Prostate gland (tissue), 2 donors: ENCODE results near the gene NPIPB12. TPM values are rescaled to one million over a fixed set of nuclear protein-coding genes. Genes with fewer than 3 reads are reported as not detected.
"Not testable (repeated sequence)": the region's sequence is repeated elsewhere in the genome, so short reads cannot be mapped to it uniquely, and the experiment has no call there.

ENCODE experiments used
- DNase-seq: peaks from one replicate; pipeline ENCODE4 v3.0.0-alpha.2; 2019; ENCODE audit warnings: low spot score
- H3K27ac ChIP-seq, 2 donors: fragments of 200-600 bp; sonication (generic); 2 replicates each; pipeline ENCODE4 v1.5.1; 2017 to 2019
- H3K27me3 ChIP-seq: fragments of 200-600 bp; sonication (generic); replicated peaks from 2 replicates; pipeline ENCODE4 v1.5.1; 2019; ENCODE audit not compliant: insufficient read depth
- H3K36me3 ChIP-seq, 2 donors: fragments of 200-600 bp; sonication (generic); 1 replicate in 1 of 2; 2 replicates in 1 of 2; pipeline versions ENCODE4 v1.5.1 to v1.8.1; 2017 to 2019
- H3K4me1 ChIP-seq: fragments of 200-600 bp; sonication (generic); replicated peaks from 2 replicates; pipeline ENCODE4 v1.5.1; 2019
- H3K4me3 ChIP-seq, 2 donors: fragments of 200-600 bp; sonication (generic); 2 replicates each; pipeline ENCODE4 v1.5.1; 2017 to 2019
- H3K9me3 ChIP-seq: fragments of 200-600 bp; sonication (generic); 2 replicates; pipeline ENCODE4 v1.5.1; 2017
- whole genome bisulfite sequencing: methylation state at CpG from one replicate; pipeline ENCODE4 v1.1.5; 2018; 5-methylcytosine and 5-hydroxymethylcytosine counted together
- intact Hi-C: fragments of 100-400 bp; cut with DNase I; formaldehyde crosslinking; loops from one replicate; pipeline ENCODE4 v1.14.2; 2022
- small RNA-seq, 2 donors: library from RNA; depleted of rRNA; stranded (forward); fragments of <200 nt; gene quantifications; one replicate each; pipeline ENCODE3, GENCODE V24; 2016
- total RNA-seq, 2 donors: library from RNA; depleted of rRNA; stranded (reverse); fragments of >200 nt; gene quantifications; one replicate each; pipeline ENCODE4 v1.1.0, GENCODE V29; 2016

Gene NPIPB12
- total RNA-seq, 2 donors from 2014 or later: 45.7 to 87.3 TPM

- no CpG with 5 or more reads among the region's 29 CpGs for WGBS
- H3K9me3 ChIP-seq: not testable (repeated sequence)
These were observed 51.4 kb downstream of the NPIPB12 start for GRCh38 chr16:29454828-29455227.

DNA sequence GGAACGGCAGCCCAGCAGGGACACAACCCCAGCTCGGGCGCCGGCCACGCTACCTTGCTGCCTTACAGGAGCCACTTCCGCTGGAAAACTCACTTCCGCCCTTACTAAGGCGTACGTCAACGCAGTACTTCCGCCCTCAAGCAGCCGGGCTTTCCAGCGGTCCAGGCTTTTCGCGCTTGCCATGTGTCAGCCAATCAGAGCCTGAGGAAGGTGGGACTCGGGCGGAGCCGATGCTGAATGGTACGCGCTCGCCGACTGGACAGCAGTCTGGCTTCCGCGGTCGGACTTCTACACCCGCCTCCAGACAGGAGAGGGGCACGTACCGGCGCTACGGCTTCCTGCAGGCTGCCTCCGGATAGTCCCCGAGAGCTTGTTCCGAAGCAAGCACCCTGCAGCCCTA is 51.9 kb downstream of the NPIPB12 start, which contains the start of the genes BOLA2 and SLX1B:
Gene BOLA2 (minus strand): TSS at position 83 of the 400 bp plus-strand sequence. CDS start 98 bp downstream, outside the sequence.
Gene SLX1B (plus strand): TSS at position 265 of the 400 bp plus-strand sequence.
- intact Hi-C loops, H3K27ac ChIP-seq, H3K27me3 ChIP-seq, H3K36me3 ChIP-seq, H3K9me3 ChIP-seq, H3K4me1 ChIP-seq, H3K4me3 ChIP-seq, DNase-seq: not testable (repeated sequence)
- no CpG with 5 or more reads among the region's 33 CpGs for WGBS

More at GRCh38 chr16:29454828-29455227, 51.4 kb downstream of the NPIPB12 start:
- intact Hi-C loops, H3K36me3 ChIP-seq, H3K27ac ChIP-seq, DNase-seq, H3K4me3 ChIP-seq, H3K4me1 ChIP-seq, H3K27me3 ChIP-seq: not testable (repeated sequence)

GRCh38 chr16:29453754-29454153 is 52.5 kb downstream of the NPIPB12 start:
- intact Hi-C loops: not testable (repeated sequence)

More at GRCh38 chr16:29453754-29454153, 52.5 kb downstream of the NPIPB12 start:
- WGBS: no CpG with 5 or more reads among the region's 21 CpGs
- not testable (repeated sequence) for H3K4me1 ChIP-seq, H3K4me3 ChIP-seq, H3K9me3 ChIP-seq, DNase-seq, H3K36me3 ChIP-seq, H3K27ac ChIP-seq, H3K27me3 ChIP-seq

Small RNAs within 50 kb of the gene (small RNA-seq; reads per million reads assigned to genes)
- 0 reads per million in 2 donors for gene AC133555.2

Other genes with a start within 250 kb of the NPIPB12 start
- 1 to 10 TPM in 1 of 2 donors, under 1 TPM in 1; 0.05 to 3.3 TPM for gene NPIPB11, start 99.7 kb downstream of the NPIPB12 start, total RNA-seq
- 1 to 10 TPM; 8.5 to 8.6 TPM for gene BOLA2, start 52.1 kb downstream of the NPIPB12 start, total RNA-seq
- 10 to 100 TPM; 13.5 to 25.1 TPM for gene SLX1B, start 51.9 kb downstream of the NPIPB12 start, total RNA-seq
- gene SULT1A4, start 46.5 kb downstream of the NPIPB12 start, total RNA-seq: 1 to 10 TPM; 2.5 to 7.5 TPM
- 1 to 10 TPM; 1.6 to 2.0 TPM for gene SPN, start 156.8 kb upstream of the NPIPB12 start, total RNA-seq
- gene QPRT, start 172.8 kb upstream of the NPIPB12 start, total RNA-seq: 10 to 100 TPM in 1 of 2 donors, 1 to 10 TPM in 1; 8.3 to 11.1 TPM
- 1 to 10 TPM; 1.1 to 1.2 TPM for gene C16orf54, start 239.6 kb upstream of the NPIPB12 start, total RNA-seq